Right atrium auricular region (tissue), 2 donors: ENCODE measurements around the gene C14orf180. TPM values are rescaled to one million over a fixed set of nuclear protein-coding genes. Genes with fewer than 3 reads are reported as not detected.

Source experiments
- DNase-seq: peaks from one replicate; pipeline ENCODE4 v3.0.0-alpha.2; 2019; ENCODE audit warnings: low spot score
- H3K27ac ChIP-seq, 2 donors: fragments of 200-600 bp; sonication (generic); 1 replicate in 1 of 2; 2 replicates in 1 of 2; pipeline ENCODE4 v1.5.1; 2016 to 2019
- H3K27me3 ChIP-seq, 2 donors: fragments of 200-600 bp; sonication (generic); one replicate each; pipeline versions ENCODE4 v1.5.1 to v1.6.0; 2017 to 2019
- H3K36me3 ChIP-seq: fragments of 200-600 bp; sonication (generic); one replicate; pipeline ENCODE4 v1.5.1; 2016
- H3K4me1 ChIP-seq, 2 donors: fragments of 200-600 bp; sonication (generic); one replicate each; pipeline versions ENCODE4 v1.5.1 to v1.6.0; 2017 to 2019
- H3K4me3 ChIP-seq, 2 donors: fragments of 200-600 bp; sonication (generic); 1 replicate in 1 of 2; 2 replicates in 1 of 2; pipeline ENCODE4 v1.5.1; 2017 to 2019; ENCODE audit warnings: mild to moderate bottlenecking in 1 of 2, moderate library complexity in 1 of 2
- H3K9me3 ChIP-seq, 2 donors: fragments of 200-600 bp; sonication (generic); one replicate each; pipeline ENCODE4 v1.5.1; 2019
- CTCF ChIP-seq, 2 donors: fragments of 200-600 bp; sonication (generic); IDR thresholded peaks; one replicate each; pipeline ENCODE4 v1.5.1; 2019; ENCODE audit warnings: antibody characterized with exemption in 2 of 2
- total RNA-seq, 2 donors: library from RNA; depleted of rRNA; stranded (reverse); fragments of >200 nt; gene quantifications; one replicate each; pipeline ENCODE4 v1.1.0, GENCODE V29; 2016

C14orf180 gene
- total RNA-seq, 2 donors from 2014 or later = 59.5 to 135 TPM

- no peaks in the 10 kb centered on the region for H3K27me3 ChIP-seq
- TF ChIP-seq CTCF (IDR thresholded peaks at IDR 0.05) = no peak
- no peaks in the 10 kb centered on the region for H3K36me3 ChIP-seq
- H3K4me1 ChIP-seq = no peaks in the 10 kb centered on the region
- H3K9me3 ChIP-seq = no peaks in the 10 kb centered on the region
- no peak overlapping the region for H3K4me3 ChIP-seq
- DNase-seq = no peak
- no peak overlapping the region for H3K27ac ChIP-seq
Measured at GRCh38 chr14:104536942-104537612, 42.5 kb upstream of the C14orf180 start.

GRCh38 chr14:104537613-104537988, 42.0 kb upstream of the C14orf180 start:
- no peak for DNase-seq
- Histone ChIP-seq H3K36me3 (no peaks in the 10 kb centered on the region), H3K27me3 (no peaks in the 10 kb centered on the region), H3K4me3 (no peak overlapping the region), H3K4me1 (no peaks in the 10 kb centered on the region), H3K27ac (no peak overlapping the region), H3K9me3 (no peaks in the 10 kb centered on the region)
- no peak for TF ChIP-seq CTCF (IDR thresholded peaks at IDR 0.05)

- Histone ChIP-seq H3K36me3 (no peaks in the 10 kb centered on the region), H3K4me1 (peaks cover 0 to 7% of the 10 kb centered on the region in 2 donors), H3K27me3 (no peaks in the 10 kb centered on the region), H3K27ac (no peak overlapping the region), H3K9me3 (no peaks in the 10 kb centered on the region), H3K4me3 (no peak overlapping the region)
- no peak for TF ChIP-seq CTCF (IDR thresholded peaks at IDR 0.05)
- no peak for DNase-seq
Measured at GRCh38 chr14:104541905-104542465, 37.6 kb upstream of the C14orf180 start.

GRCh38 chr14:104542871-104543830, 36.4 kb upstream of the C14orf180 start:
- H3K4me1 ChIP-seq = peaks cover 0 to 7% of the 10 kb centered on the region in 2 donors
- no peaks in the 10 kb centered on the region for H3K27me3 ChIP-seq
- DNase-seq = no peak
- no peak overlapping the region for H3K27ac ChIP-seq
- H3K9me3 ChIP-seq = no peaks in the 10 kb centered on the region
- H3K36me3 ChIP-seq = no peaks in the 10 kb centered on the region
- H3K4me3 ChIP-seq = no peak overlapping the region
- TF ChIP-seq CTCF (IDR thresholded peaks at IDR 0.05) = no peak

- H3K4me1 ChIP-seq = peaks cover 0 to 7% of the 10 kb centered on the region in 2 donors
- no peak for DNase-seq
- no peak overlapping the region for H3K27ac ChIP-seq
- H3K36me3 ChIP-seq = no peaks in the 10 kb centered on the region
- no peaks in the 10 kb centered on the region for H3K9me3 ChIP-seq
- H3K27me3 ChIP-seq = no peaks in the 10 kb centered on the region
- no peak overlapping the region for H3K4me3 ChIP-seq
- TF ChIP-seq CTCF (IDR thresholded peaks at IDR 0.05) = no peak
Measured at GRCh38 chr14:104544362-104544961, 35.1 kb upstream of the C14orf180 start.
